ENCODE results near the gene MSRB3.

Gene MSRB3

GRCh38 chr12:65501093-65501621, 222.7 kb downstream of the MSRB3 start:
- no peak for FAIRE-seq

- FAIRE-seq, result no peak
These were observed 223.5 kb downstream of the MSRB3 start for GRCh38 chr12:65501935-65502334.

- FAIRE-seq, result no peak
These were observed 225.9 kb downstream of the MSRB3 start for GRCh38 chr12:65504417-65504816.

GRCh38 chr12:65505386-65506121, 227.1 kb downstream of the MSRB3 start:
- no peak for FAIRE-seq

- FAIRE-seq, result no peak
These were observed 230.0 kb downstream of the MSRB3 start for GRCh38 chr12:65508276-65509035.

GRCh38 chr12:65510007-65510406, 231.5 kb downstream of the MSRB3 start:
- no peak for FAIRE-seq

- no peak for FAIRE-seq
These were observed 232.1 kb downstream of the MSRB3 start for GRCh38 chr12:65510584-65511050.

- FAIRE-seq, result peak; percentile 82
These were observed 232.8 kb downstream of the MSRB3 start for GRCh38 chr12:65511134-65511834.

GRCh38 chr12:65511912-65512311, 233.4 kb downstream of the MSRB3 start:
- FAIRE-seq, result no peak
